Hematopoietic multipotent progenitor cell treated with erythropoietin and hydrocortisone succinate and interleukin-3 and kit ligand, for 17 days (in vitro differentiated cells): Measurements from ENCODE around the gene NAV2.

Experiments
- DNase-seq: peaks from one replicate; pipeline ENCODE4 v3.0.0-alpha.2; 2015; ENCODE audit warnings: low spot score

The NAV2 gene

DNA sequence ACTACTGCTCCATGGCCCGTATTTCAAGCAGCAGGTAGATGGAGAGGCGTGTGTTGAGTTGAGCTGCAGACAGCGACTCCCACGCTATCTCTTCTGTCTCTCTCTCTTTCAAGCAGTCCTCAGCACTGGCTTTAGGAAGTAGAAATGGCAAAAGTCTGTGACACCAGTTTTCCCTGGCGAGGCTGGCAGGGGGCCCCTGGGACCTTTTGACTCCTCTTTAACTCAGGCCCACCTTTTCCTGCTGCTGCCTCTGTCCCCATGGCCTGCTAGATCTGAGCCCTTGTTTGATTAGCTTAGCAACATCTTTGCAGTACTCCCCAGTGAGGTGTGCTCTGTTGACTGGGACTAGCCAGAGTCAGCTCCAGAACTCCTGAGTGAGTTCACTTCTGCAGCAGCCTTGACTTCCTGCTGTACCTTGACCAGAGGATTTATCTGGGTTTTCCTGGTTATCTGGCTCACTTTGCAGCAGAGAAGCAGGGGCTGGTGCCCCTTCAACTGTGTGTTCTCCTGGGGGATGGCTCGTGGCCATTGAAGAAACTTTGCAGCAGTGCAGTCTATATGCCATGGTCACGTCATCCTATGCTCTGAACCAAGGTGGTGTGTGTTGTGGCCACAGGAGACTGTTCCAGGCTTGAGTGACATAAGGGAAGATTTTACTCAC lies 263.8 kb downstream of the NAV2 start:
- DNase-seq = no peak

DNA sequence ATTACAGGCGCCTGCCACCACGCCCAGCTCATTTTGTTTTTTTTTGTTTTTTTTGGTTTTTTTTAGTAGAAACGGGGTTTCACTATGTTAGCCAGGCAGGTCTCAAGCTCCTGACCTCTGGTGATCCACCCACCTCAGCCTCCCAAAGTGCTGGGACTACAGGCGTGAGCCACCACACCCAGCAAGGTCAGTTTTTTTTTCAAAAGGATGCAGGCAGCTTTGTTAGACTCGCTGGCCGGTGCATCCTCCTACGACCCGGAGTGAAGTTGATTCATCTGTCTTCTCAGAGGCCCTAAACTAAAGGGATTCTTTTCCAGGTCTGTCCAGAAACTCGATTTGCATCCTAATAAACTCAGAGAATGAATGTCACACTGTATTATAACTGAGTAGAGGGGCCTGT lies 265.3 kb downstream of the NAV2 start:
- DNase-seq = no peak

DNA sequence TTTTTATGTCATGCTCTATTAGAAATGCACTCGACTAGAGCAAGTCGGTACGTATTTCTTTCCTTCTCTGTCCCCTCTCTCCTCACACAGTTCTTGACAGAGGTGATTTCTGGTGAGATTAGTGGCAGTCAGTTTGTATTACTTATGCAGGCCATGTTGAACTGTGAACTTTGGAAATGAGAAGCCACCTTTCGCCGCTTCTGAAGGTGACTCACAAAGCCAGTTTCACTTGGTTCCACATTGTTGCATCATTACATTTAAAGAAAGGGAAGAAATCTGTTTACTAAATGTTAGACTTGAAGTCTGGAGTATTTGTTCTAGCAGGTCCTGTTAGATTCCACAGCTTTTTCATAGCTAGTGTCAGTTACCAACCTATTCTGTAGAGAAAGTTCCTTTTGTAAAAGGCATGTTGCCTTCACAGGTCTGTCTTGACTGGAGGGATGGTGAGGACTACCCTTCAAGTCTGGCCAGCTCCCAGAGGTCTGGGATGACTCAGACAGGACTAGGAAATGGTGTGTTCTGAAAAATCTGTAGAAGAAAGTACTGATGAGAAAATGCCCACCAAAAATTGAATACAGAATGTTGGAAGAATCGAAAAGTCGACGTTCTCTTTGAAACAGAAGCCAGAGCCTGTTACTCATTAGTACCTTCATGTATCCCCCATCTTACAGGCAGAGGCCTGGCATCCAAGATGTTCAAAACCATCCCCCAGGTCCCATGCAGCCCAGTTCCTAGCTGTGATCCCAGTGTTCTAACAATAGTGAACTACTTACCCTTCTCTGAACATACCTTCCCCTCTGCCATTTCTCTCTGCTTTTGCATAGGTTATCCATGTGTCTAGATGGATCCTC lies 266.3 kb downstream of the NAV2 start:
- DNase-seq = no peak

DNA sequence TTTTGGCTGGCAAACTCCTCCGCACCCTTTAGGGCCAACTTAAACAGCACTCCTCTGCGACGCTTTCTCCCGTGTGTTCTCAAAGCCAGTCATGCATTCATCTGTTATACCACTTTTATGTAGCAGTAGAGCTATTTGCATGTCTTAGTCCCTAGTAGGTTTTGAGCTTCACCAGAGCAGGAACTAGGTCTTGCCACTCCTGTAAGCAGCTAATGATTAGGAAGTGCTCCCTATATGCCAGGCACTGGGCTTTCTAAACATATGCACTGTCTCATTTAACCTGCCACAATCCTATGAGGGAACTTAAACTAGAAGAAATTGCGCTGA lies 266.8 kb downstream of the NAV2 start:
- no peak for DNase-seq

DNA sequence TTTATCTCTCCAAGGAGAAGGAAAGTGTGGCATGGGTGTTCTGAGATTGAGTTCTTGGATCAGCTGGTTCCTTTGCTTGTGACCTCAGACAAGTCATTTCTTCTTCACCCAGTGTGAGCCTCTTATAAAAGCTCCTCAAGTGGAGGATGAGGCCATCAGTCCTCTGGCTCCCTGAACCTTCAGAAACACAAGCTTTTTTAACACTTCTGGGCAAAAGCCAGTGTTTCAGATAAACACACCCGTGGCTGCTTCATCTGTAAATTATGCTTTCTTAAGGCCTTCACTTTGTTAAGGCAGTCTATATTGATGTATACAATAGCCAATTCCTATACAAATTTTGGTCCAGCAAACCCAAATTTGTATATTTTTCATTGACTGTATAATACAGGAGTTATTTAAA lies 267.8 kb downstream of the NAV2 start:
- no peak for DNase-seq

DNA sequence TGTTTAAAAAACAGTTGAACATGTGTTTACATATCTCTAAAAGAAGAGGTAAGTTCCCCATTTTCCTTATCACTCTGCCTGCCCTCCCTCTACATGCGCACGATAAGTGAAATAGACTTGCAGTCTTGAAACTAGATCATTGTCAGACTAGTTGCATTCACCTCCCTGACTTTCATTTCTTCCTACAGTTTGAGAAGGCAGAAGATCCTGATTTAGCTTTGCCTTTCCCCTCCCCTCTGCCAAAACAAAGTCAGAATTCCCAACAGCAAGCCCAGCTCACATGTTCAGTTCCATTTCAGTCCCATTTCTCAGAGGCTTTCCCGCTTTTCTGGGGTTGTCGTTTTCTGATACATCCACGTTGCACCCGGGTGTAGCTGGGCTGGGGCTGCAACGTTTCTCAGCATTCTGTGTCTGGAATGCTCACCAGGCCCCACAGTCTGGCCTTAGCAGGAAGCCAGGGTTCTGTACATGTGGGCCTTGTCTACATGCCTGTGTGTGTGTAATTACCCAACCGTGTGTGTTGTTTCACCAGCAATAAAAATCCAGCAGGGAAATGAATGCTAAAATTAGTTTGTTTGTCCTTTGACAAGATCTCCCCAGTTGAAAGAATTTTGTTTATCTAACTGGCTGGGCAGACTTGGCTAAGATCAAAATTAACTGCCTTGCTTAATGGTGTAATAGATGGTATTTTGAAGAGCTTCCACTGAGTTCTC lies 268.5 kb downstream of the NAV2 start:
- no peak for DNase-seq

DNA sequence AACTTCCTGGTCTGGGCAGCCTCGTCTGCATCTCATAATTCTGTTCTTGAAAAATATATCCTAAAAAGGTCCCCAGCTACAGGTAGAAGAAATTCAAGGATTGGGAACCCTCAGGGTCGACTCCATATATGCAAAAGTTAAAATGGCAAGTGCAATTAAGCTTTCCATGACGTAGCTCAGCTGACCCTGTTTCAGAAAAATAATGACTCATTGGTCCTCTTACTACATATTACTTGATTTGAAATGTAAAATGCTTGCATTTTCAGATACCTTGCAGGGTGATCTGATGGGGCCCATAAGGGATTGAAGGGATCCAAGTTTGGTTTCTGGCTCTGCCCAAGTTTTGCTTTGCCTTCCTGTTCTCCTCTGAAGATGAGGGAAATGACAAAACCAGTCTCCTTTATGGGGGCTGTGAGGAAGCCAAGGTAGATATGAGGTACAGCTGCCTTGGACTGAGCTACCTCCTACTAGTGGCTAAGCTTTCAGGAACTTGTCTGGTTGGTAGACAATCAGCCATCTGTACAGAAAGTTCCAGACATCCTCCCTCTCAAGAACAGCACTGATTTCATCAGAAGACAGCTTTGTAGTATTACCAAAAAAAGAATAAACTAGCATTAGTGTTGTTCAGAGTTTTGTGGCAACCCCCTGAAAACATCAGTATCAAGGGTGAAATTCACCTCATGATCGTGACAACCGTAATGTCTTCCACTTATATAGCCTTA lies 270.3 kb downstream of the NAV2 start:
- DNase-seq = no peak

DNA sequence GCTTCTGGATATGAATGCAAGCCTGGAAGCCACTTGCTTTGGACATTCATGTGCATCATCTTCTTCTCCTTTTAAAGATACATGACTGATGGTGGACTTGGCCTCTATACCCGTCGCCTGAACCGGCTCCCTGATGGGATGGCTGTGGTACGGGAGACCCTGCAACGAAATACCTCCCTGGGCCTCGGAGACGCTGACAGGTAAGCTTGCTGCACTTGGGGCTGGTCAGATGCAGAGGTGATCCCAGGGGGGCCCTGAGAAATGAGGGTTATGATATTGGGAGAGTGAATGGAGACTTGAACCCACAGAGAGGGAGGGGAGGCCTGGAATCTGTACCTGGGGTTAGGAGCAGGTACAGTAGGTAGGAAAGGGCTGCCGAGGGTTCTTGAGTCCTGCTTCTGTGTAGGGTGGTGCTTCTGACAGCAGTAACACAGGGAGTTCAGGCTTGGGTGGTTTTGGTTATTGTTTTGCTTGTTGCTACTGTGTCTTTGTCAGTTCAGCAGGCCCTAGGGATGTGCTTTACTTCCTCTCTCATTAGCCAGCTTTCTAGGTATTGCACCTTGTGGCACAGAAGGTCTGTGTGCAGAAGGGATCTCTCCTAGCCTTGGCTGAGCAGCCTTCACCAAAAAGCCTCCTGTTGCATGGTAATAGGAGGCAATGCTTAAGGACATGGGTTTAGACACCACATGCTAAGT lies 271.6 kb downstream of the NAV2 start:
- no peak for DNase-seq

DNA sequence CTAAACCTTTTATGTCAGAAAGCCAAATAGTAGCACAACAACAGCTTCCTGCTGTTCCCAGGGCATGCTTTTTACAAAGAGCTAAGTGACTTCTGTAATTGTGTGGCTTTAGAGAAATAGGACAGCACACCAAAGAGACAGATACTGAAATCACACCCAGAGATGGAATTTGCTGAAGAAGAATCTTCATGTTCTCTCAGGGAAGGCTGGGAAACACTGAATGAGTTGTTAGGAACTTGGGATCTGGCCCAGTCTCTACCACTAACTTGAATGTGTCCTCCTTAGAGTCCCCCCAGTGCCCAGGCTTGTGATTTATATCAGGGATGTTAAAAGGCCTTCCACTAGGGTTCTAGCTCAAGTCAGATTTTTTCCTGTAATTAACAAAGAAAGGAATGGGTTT lies 272.5 kb downstream of the NAV2 start:
- DNase-seq = no peak

DNA sequence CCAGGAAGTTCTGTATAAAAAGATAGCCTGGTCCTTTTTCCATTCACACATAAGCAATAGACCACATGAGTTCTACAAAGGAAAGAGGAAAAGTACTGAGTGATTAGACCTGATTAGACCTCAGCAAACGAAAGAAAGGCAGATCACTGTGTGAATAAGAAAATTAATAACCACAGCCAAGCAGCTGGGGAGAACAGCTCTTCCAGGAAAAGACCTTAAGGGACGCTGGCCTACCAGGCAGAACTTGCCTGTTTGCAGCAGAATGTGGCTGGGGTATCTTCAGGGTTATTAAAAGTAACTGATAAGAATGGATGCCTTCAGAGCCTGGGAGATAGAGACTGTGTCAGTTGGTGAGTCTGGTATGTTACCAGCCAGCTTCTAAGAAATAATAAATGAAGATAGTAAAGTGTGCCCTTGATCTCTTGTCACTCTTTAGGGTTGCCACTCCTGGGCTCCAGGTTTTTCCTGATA lies 274.7 kb downstream of the NAV2 start:
- DNase-seq = no peak

DNA sequence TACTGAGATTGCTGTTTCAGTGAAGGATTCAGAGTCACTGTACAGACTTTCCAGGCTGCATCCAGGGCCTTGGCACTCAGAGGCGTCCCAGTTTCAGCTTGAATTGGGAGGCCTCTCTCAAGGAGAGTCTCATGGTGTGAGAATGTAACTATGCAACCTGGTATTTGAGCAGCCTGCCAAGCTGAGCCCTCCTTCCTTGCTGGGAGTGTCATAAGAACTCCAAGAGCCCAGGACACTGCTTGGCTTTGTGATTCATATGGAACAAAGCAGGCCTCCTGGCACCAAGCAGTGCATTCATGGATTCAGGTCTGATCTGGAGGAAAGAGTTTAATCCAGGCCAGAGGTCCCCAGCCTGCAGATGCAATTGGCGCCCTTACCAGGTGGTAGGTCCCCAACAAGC lies 276.0 kb downstream of the NAV2 start:
- DNase-seq = no peak

DNA sequence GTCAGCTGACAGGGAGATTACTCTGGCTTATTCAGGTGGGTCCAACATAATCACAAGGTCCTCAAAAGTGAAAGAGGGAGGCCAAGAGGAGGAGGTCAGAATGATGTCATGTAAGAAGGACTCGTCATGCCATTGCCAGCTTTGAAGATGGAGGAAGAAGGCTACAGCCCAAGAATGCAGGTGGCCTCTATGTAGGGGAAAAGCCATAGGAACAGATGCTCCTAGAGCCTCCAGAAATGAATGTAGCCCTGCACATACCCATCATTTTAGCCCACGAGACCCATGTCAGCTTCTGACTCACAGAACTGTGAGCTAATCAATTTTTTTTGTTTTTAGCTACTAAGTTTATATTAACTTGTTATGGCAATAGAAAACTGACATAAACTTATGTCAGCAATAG lies 276.6 kb downstream of the NAV2 start:
- no peak for DNase-seq

DNA sequence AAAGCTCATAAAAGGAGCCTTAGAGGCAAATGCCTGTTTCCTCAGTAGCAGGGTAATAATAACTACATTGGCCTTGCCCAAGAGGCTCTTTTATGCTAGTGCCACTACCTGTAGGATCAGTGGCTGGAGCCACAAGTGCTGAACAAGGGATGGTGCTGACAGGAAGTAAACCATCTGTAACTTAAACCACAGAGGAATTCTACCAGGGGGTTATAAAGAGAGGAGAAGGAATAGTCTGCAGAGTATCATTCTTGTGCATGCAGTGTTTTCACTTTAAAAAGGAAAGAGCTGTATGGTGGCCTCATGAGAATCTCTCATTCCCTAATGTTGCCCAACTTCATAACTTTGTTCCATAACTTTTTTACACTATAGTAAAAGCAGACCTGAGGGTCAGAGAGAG lies 279.5 kb downstream of the NAV2 start:
- no peak for DNase-seq

DNA sequence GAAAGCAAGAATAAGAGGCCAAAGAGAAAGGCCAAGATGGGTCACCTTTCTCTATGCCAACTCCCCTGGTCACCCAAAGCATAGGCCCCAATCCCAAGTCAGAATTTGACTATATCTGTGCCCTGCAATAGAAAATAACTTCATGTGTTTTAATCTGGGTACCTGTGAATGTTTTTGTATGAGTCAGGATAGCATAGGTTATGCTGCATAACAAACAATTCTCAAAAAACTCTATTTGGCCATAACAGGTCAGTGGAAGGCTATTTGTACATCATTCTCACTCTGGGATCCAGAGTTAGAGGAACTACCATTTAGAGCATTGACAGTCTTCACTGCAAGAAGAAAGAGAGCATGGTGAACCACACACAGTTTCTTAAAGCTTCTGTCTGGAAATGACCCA lies 280.4 kb downstream of the NAV2 start:
- DNase-seq = no peak

DNA sequence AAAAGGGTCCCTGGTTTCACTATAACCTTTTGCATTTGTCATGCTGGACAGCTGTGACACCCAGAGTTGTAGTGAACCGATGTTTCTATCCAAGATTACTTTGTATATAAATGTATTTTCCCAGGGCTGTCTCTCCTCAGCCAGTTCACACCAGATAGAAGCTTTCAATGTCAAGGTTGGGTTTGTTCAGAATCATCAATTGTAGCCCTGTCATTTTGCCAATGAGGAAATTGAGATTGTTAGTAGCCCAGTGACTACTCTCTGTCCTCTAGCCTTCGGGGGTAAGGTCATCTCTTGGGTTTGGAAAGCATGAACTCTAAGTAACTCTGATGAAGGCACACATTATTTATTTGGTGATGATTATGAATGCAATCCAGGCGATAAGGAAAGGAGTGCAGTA lies 282.0 kb downstream of the NAV2 start:
- DNase-seq = no peak

DNA sequence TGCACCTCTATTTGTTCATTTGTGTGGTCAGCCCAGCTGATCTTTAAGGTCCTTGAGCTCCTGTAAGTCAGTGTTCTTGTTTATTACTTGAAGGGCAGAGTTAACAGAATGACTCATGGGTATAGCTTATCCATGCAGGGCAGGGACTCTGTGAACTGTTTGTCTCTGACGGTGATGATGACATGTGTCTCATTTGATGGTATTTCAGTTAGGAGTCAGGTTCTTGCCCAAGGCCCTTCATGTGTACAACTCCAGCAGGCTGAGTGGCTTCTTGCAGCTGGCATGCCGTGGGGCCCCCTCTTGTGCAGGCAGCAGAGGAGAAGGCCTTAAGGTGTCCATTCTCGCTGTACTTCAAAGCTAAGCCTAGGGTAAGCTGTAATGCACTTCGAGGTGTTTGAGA lies 282.5 kb downstream of the NAV2 start:
- DNase-seq = peak; percentile 19

DNA sequence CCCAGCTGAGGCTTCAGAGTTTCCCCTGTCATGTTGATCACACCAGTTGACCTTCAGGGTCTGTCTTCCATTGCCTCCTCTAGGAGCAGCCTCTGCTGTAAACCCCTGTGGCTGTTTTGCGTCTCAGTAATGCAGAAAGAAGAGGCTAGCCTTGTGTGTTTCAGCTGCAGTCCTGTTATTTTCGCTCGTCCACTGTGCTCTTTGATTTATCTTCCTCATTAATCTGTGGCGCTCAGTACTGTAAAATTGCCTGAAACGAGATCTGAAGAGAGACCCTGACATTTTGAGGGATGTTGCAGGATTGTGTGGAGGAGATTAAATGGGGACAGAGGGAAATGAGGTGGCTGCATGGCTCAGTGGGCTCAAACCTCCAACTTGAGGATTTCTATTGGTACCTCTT lies 283.9 kb downstream of the NAV2 start:
- no peak for DNase-seq

DNA sequence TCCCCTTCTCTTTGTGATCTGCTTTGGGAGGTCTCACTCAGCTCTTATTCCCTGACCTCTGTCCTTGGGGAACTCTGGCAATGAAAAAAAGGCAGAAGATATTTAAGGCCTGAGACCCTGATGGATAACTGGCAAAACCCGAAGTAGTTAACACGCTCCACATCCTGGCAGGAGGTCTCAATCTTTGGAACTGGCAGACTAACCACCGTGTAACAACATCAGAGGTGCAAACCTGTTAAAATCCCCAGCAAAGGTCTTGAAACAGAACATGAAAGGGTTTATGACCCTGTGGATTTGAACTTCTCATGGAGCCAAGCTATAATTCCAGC lies 287.3 kb downstream of the NAV2 start:
- DNase-seq = no peak

DNA sequence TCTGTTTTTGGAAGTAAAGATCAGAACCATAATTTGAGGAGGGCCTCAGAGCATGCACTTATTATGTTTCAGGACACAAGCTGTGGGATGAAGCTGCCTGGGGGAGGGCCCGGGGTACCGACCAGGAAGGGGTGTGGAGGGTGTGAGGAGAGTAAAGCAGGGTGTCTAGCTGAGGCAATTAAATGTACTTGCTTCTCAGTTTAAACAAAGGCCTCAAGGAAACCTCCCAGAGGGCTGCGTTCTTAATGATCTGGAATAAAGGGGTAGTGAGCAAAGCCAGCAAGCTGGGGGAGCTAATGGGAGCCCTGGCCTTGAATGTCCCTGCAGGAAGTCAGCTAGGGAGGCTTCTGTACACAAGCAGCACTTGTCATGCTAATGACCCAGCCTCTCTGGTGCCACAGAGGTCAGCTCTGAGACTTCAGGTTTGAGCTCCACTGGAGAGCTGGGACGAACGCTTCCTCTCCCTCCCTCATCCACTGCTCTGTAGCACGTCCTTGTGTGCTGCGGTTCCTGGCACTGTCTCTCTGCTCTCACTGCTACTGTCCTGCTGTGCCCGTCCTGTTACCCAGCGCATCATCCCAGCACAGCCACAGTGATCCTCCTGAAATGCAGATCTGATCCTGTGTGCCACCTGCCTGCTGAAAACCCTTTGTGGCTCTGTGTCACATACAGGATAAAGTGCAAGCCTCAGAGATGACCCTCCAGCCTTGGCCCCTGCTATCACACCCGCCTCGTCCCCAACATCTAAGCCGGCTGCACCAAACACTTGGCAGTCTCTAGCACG lies 287.9 kb downstream of the NAV2 start:
- DNase-seq = no peak

DNA sequence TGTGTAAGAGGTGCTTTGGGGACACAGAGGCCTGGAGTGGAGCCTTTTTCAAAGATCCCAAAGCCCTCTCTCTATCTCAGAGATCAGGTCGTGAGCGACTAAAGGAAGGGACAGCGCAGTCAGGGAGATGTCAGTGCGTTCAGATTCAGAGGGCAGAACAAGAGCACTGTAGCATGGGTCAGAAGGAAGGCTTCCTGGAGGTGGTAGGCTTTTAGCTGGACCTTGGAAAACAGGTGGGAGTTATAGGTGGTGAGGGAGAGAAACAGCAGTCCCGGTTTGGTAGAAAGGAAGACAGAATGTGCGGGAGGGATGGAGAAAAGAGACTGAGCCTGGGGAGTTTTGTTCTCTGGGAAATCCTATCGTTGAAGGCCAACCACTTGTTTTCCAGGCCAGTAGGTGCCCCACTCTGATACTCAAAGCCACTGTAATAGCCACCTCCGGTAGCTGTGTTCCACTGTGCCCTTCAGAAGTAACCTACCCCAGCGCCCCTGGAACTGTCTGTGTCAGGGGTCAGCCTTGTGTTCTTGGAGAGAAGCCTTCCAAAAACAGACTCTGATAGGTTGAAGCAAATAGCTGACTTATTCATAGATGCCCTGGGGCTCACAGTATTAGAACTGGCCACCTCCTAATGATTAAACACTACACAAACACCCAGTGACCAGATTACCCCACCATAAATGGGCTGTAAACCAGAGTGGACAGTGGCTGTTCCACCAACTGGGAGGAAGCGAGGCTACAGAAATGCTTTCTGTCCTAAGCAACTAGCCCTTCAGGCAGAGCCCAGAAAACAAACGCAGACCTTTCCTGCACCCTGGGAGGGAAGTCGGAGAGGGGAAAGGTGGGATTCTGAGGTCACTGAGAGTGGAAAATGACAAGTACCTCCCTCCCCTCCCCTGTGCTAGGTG lies 289.9 kb downstream of the NAV2 start:
- DNase-seq = no peak
